GM12864 (cell line): ENCODE measurements around the gene KNTC1.

Experiments
- DNase-seq: peaks from one replicate; pipeline ENCODE4 v3.0.0-alpha.2; 2011; ENCODE audit warnings: low read depth
- H3K4me3 ChIP-seq: 2 replicates; pipeline ENCODE4 v1.5.1; 2011; ENCODE audit warnings: mild to moderate bottlenecking, low read depth, low read length, control low read depth
- TF ChIP-seq, protein P1 (sequence below): IDR thresholded peaks from 2 replicates; pipeline ENCODE4 v1.5.1; 2011; ENCODE audit warnings: low read depth, mild to moderate bottlenecking, moderate library complexity, low read length, control low read depth, inconsistent platforms; ENCODE audit errors: missing control alignments

Gene KNTC1

DNA sequence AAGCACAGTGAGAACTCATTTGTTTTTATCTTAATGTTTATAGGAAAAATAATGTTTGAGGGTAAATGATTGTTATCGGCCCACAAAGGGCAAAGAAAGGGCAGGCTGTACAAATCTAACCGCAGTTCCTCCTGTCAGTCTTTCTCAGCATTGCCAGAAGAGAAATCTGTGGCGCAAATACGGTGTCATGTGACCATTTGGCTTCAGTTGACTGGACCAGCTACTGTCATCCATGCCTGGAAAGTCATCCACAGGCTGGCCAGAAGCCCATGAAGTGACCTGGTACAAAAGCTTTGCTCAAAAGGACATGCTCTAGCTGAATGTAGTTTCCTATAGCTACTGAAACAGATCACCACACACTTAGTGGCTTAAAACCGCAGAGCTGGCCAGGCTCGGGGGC is 132.5 kb downstream of the KNTC1 start:
- no peak for DNase-seq
- TF ChIP-seq, protein P1, sequence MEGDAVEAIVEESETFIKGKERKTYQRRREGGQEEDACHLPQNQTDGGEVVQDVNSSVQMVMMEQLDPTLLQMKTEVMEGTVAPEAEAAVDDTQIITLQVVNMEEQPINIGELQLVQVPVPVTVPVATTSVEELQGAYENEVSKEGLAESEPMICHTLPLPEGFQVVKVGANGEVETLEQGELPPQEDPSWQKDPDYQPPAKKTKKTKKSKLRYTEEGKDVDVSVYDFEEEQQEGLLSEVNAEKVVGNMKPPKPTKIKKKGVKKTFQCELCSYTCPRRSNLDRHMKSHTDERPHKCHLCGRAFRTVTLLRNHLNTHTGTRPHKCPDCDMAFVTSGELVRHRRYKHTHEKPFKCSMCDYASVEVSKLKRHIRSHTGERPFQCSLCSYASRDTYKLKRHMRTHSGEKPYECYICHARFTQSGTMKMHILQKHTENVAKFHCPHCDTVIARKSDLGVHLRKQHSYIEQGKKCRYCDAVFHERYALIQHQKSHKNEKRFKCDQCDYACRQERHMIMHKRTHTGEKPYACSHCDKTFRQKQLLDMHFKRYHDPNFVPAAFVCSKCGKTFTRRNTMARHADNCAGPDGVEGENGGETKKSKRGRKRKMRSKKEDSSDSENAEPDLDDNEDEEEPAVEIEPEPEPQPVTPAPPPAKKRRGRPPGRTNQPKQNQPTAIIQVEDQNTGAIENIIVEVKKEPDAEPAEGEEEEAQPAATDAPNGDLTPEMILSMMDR: no peak
- no peak overlapping the region for H3K4me3 ChIP-seq

DNA sequence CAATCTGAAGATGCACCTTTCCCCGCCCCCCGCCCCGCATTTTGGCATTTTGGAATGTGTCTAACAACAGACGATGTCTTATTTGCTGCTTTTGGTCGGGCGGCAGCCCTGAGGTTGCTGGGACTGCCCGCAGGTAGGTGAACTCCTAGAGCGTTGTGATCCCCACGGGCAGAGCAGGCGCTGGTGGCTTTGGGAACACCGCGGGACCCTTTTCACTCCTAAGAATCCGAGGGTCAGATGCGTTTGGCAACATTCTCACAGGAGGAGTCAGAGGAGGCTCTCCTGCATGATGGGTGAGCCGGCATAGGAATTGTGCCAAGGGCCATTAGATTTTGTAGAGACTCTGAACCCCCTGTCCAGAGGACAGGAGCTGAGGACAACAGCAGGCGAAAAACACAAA is 134.2 kb downstream of the KNTC1 start:
- TF ChIP-seq, protein P1: no peak
- DNase-seq: no peak
- no peak overlapping the region for H3K4me3 ChIP-seq

DNA sequence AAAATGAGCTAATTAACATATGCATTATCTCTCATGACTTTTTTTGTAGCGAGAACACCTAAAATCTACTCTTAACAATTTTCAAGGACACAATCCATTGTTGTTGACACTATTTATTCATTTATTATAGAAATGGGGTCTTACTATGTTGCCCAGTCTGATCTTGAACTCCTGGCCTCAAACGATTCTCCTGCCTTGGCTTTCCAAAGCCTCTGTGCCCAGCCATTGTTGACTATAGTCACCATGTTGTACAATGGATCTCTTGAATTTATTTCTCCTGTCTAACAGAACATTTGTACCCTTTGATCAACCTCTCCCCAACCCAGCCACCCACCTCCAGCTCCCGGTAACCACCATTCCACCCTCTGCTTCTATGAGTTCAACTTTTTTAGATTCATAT is 134.9 kb downstream of the KNTC1 start:
- no peak for DNase-seq
- TF ChIP-seq, protein P1: no peak

DNA sequence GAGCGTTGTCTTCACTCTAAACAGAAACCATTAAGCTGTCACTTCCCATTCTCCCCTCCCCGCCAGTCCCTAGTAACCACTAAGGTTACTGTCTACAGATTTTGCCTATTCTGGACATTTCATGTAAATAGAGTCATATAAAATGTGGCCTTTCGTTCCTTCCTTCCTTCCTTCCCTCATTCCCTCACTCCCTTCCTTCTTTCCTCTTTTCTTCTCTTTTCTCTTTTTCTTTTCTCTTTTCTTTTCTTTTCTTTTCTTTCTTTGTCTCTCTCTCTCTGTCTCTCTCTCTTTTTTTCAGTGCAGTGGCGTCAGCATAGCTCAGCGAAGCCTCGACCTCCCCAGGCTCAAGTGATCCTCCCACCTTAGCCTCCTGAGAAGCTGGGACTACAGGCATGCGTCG is 138.3 kb downstream of the KNTC1 start:
- DNase-seq: no peak
- H3K4me3 ChIP-seq: no peak overlapping the region
- TF ChIP-seq, protein P1: no peak

More for the DNA sequence above, 134.9 kb downstream of the KNTC1 start:
- no peak overlapping the region for H3K4me3 ChIP-seq

DNA sequence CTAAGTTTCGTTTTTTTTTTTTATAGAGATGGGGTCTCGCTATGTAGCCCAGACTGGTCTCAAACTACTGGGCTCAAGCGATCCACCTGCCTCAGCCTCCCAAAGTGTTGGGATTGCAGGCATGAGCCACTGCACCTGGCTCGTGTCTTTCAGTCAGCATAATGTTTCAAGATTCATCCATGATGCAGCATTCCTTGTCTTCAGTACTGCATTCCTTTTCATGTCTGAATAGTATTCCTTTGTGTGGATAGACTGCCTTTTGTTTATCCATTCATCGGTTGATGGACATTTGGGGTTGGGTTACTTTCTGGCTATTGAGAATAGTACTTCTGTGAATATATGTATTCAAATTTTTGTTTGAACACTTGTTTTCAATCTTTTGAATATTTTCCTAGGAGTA is 138.7 kb downstream of the KNTC1 start:
- TF ChIP-seq, protein P1: no peak
- DNase-seq: no peak
- H3K4me3 ChIP-seq: no peak overlapping the region

DNA sequence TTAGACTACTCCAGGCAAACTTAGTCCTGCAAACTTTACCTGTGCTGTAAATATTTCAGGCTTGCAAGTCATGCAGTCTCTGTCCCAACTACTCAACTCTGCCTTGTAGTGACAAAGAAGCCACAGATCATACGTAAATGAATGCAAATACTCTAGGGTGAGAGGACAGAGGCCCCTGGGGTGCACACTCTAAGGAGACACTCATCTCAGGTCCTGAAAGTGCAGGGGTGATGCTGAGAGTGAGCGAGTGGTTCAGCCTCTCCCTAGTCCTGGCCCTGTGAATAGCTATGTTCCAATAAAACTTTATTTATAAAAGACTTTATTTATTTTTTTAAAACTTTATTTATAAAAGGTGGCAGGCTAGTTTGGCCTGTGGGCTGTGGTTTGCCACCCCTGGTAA is 141.2 kb downstream of the KNTC1 start:
- no peak for DNase-seq
- no peak overlapping the region for H3K4me3 ChIP-seq
- TF ChIP-seq, protein P1: no peak

DNA sequence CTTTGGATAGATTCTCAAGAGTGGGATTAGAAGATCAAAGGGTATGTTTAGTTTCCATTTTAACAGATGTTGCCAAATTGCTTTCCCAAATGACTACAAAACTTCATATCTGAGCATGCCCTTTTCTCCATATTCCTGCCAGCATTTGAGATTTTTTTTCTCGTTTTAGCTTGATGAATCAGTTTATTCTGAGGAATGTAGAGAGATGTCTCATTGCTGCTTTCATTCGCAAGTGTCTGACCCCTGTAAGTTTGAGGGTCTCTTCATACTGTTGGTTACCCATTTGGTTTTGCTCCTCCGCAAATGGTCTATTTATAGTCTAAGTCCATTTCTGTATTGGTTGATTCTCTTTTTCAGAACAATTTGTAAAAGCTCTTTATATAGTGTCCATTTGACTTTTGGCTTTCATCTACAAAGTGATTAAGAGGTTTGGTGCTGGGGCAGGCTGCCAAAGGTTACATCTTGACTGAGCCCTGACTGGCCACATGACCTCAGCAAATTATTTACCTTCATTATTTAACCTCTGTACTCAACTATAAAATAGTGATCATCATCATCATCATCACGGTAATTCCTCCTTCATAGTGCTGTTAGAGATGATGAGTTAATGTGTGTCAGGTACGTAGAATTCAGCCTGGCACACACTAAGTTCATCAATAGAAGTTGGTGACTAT is 142.5 kb downstream of the KNTC1 start:
- no peak for DNase-seq
- TF ChIP-seq, protein P1: no peak
- no peak overlapping the region for H3K4me3 ChIP-seq
